HG03097 (cell line): ENCODE measurements around the gene KATNAL1.

ENCODE experiments used
- ATAC-seq: cut with Tn5 transposase; IDR thresholded peaks from one replicate; pipeline ENCODE4 v1.9.1; 2021; ENCODE audit not compliant: unreplicated experiment, low FRiP score

KATNAL1 gene

GRCh38 chr13:30170569-30170968, 136.8 kb downstream of the KATNAL1 start:
- no peak for ATAC-seq

GRCh38 chr13:30169442-30169841, 137.9 kb downstream of the KATNAL1 start:
- no peak for ATAC-seq

GRCh38 chr13:30165796-30166195, 141.6 kb downstream of the KATNAL1 start:
- ATAC-seq = no peak

GRCh38 chr13:30165071-30165470, 142.3 kb downstream of the KATNAL1 start:
- ATAC-seq = no peak

- ATAC-seq = no peak
Observed at GRCh38 chr13:30164146-30164545, 143.2 kb downstream of the KATNAL1 start.

- no peak for ATAC-seq
Observed at GRCh38 chr13:30163441-30163840, 143.9 kb downstream of the KATNAL1 start.

GRCh38 chr13:30159446-30159839, 147.9 kb downstream of the KATNAL1 start:
- no peak for ATAC-seq

- no peak for ATAC-seq
Observed at GRCh38 chr13:30158774-30159445, 148.4 kb downstream of the KATNAL1 start.

- ATAC-seq = no peak
Observed at GRCh38 chr13:30157616-30157993, 149.7 kb downstream of the KATNAL1 start.

GRCh38 chr13:30156826-30157615, 150.3 kb downstream of the KATNAL1 start:
- ATAC-seq = no peak

- ATAC-seq = no peak
Observed at GRCh38 chr13:30156270-30156669, 151.1 kb downstream of the KATNAL1 start.

- no peak for ATAC-seq
Observed at GRCh38 chr13:30154931-30155330, 152.4 kb downstream of the KATNAL1 start.

- ATAC-seq = no peak
Observed at GRCh38 chr13:30154531-30154930, 152.8 kb downstream of the KATNAL1 start.

- ATAC-seq = no peak
Observed at GRCh38 chr13:30153545-30154426, 153.6 kb downstream of the KATNAL1 start.
